ENCODE measurements around the gene PTOV1. TPM values are rescaled to one million over a fixed set of nuclear protein-coding genes. Genes with fewer than 3 reads are reported as not detected.

PTOV1 gene
- polyA plus RNA-seq, 1 experiment: 67.6 TPM

DNA sequence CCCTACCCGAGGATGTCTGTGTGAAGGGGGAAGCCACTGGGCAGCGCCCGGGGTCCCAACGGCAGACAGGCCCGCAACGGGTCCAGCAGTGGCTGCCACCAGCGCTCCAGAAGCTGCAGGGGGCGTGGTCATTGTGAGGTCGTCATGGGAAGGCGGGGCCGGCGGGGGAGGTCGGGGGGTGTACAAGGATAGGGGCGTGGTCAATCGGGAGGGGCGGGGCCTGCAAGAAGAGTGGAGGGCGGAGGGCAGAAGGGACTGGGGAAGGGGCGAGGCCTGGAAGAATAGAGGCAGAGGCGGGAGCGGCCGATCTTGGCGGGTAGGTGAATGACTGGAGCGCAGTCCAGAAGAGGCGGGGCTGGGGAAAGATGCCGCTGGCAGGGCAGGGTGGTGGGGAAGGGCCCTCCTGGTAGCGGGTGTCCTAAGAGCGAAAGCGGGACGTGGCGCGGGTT, 42.2 kb upstream of the PTOV1 start:
- TF ChIP-seq, protein P1, sequence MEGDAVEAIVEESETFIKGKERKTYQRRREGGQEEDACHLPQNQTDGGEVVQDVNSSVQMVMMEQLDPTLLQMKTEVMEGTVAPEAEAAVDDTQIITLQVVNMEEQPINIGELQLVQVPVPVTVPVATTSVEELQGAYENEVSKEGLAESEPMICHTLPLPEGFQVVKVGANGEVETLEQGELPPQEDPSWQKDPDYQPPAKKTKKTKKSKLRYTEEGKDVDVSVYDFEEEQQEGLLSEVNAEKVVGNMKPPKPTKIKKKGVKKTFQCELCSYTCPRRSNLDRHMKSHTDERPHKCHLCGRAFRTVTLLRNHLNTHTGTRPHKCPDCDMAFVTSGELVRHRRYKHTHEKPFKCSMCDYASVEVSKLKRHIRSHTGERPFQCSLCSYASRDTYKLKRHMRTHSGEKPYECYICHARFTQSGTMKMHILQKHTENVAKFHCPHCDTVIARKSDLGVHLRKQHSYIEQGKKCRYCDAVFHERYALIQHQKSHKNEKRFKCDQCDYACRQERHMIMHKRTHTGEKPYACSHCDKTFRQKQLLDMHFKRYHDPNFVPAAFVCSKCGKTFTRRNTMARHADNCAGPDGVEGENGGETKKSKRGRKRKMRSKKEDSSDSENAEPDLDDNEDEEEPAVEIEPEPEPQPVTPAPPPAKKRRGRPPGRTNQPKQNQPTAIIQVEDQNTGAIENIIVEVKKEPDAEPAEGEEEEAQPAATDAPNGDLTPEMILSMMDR (IDR thresholded peaks at IDR 0.05; ENCODE audit: insufficient read depth, low read depth, low read length): no peak
- H3K36me3 ChIP-seq (ENCODE audit: control insufficient read depth, insufficient read depth, low read length): peaks cover 12% of the 10 kb centered on the region
- no peak for DNase-seq (ENCODE audit: low read depth)
- H3K27me3 ChIP-seq (ENCODE audit: control insufficient read depth, insufficient read depth, low read length): no peaks in the 10 kb centered on the region
- ChIA-PET POLR2A (no interaction called here), CTCF (no interaction called here)
- H3K4me3 ChIP-seq (ENCODE audit: low read depth, low read length): peak overlapping the region; percentile 73

- DNase-seq (ENCODE audit: low read depth): no peak
- POLR2A ChIA-PET: interaction anchor here (1.0 kb wide), 1 partner anchor 133 kb away, joined by 3 read pairs; no protein-coding TSS in a partner anchor
- CTCF ChIA-PET: interaction anchor here (0.6 to 2.0 kb wide), 4 partner anchors 92 to 585 kb away, joined by 3 to 6 read pairs (median 4); no protein-coding TSS in a partner anchor
- no peaks in the 10 kb centered on the region for H3K27me3 ChIP-seq (ENCODE audit: control insufficient read depth, insufficient read depth, low read length)
- TF ChIP-seq, protein P1 (IDR thresholded peaks at IDR 0.05; ENCODE audit: insufficient read depth, low read depth, low read length): peak; percentile 16; the same call in 1 of the 2 replicates
- peak overlapping the region; percentile 73 for H3K4me3 ChIP-seq (ENCODE audit: low read depth, low read length)
- peaks cover 12% of the 10 kb centered on the region for H3K36me3 ChIP-seq (ENCODE audit: control insufficient read depth, insufficient read depth, low read length)
Observed at GRCh38 chr19:49809160-49809940, 41.6 kb upstream of the PTOV1 start.

DNA sequence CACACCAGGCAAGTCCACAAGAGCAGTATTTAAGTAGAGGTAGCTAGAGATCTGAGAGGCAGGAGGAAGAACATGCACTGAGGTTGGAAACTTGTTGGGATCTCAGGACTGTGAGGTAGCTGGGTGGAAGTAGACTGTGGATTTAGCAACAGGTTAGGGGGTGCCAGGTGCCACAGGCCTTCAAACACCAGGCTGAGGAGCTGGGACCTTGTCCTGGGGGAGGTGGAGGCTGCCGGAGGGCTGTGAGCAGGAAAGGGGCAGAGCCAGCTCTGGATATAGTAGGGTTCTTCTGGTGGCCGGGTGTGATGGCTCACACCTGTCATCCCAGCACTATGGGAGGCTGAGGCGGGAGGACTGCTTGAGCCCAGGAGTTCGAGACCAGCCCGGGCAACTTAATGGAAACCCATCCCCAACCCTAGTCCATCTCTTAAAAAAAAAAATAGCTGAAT, 41.0 kb upstream of the PTOV1 start:
- CTCF ChIA-PET: interaction anchor here (0.6 to 2.0 kb wide), 5 partner anchors 92 to 1418 kb away, joined by 3 to 6 read pairs (median 4); no protein-coding TSS in a partner anchor
- POLR2A ChIA-PET: interaction anchor here (1.0 kb wide), 1 partner anchor 134 kb away, joined by 3 read pairs; no protein-coding TSS in a partner anchor
- DNase-seq (ENCODE audit: low read depth): no peak
- TF ChIP-seq, protein P1 (IDR thresholded peaks at IDR 0.05; ENCODE audit: insufficient read depth, low read depth, low read length): no peak
- H3K4me3 ChIP-seq (ENCODE audit: low read depth, low read length): no peak overlapping the region
- no peaks in the 10 kb centered on the region for H3K27me3 ChIP-seq (ENCODE audit: control insufficient read depth, insufficient read depth, low read length)
- peaks cover 10% of the 10 kb centered on the region for H3K36me3 ChIP-seq (ENCODE audit: control insufficient read depth, insufficient read depth, low read length)

DNA sequence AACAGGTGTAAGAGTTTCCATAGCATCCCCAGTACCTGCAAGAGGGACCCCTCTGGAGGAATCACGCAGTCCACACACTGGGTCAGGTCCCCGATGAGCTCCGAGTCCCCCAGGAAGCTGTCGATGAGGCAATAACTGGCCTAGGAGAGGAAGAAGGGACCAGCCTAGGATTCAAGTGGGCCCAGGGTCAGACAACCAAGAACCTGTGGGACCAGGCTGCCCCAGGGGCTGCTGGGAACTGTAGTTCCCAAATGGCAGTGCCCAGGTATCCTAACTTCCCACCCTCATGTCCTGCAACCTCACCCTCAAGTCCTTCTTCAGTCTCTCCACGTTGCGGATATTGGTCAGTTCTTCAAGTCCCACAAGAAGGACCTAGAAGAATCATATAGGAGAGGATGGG, 39.6 kb upstream of the PTOV1 start:
- POLR2A ChIA-PET: no interaction called here
- no peak overlapping the region for H3K4me3 ChIP-seq (ENCODE audit: low read depth, low read length)

More for the DNA sequence above, 39.6 kb upstream of the PTOV1 start:
- no peak for DNase-seq (ENCODE audit: low read depth)
- Histone ChIP-seq H3K36me3 (ENCODE audit: control insufficient read depth, insufficient read depth, low read length) (peaks cover 5% of the 10 kb centered on the region), H3K27me3 (ENCODE audit: control insufficient read depth, insufficient read depth, low read length) (no peaks in the 10 kb centered on the region)
- CTCF ChIA-PET: no interaction called here
- TF ChIP-seq, protein P1 (IDR thresholded peaks at IDR 0.05; ENCODE audit: insufficient read depth, low read depth, low read length): no peak
